ENCODE results near the gene GPR42. TPM values are rescaled to one million over a fixed set of nuclear protein-coding genes. Genes with fewer than 3 reads are reported as not detected.

The GPR42 gene
- total and polyA plus RNA-seq, 2 of the 4 experiments (the other 2 are of a cell fraction) = not detected

- WGBS, 2 experiments (ENCODE audit: extremely low coverage in 2 of 2, insufficient read length in 1 of 2) = 67% methylated on average over 6 of the region's 10 CpGs; no CpG with 5 or more reads in 1 of the 2 experiments
- DNase-seq = no peak
- no peak overlapping the region for H2AK5ac ChIP-seq (ENCODE audit: low read depth, low read length)
- H4K20me1 ChIP-seq (ENCODE audit: insufficient read depth, low read length) = no peaks in the 10 kb centered on the region
- no peaks in the 10 kb centered on the region for H3K4me1 ChIP-seq (ENCODE audit: control insufficient read depth, insufficient read depth, low read length)
- dilution Hi-C loops (cut with HindIII; ENCODE audit: low sequenced_read_pairs, unreplicated experiment) = no loop called here
- H4K8ac ChIP-seq (ENCODE audit: low read depth in 2 of 2, low read length in 2 of 2) = no peak overlapping the region
- no TSS peak for BruUV-seq (replicated peaks)
- ATAC-seq (ENCODE audit: low read depth) = no peak
- H3K9me3 ChIP-seq (ENCODE audit: control insufficient read depth, insufficient read depth, low read length) = no peaks in the 10 kb centered on the region
- POLR2A ChIA-PET (ENCODE audit: unreplicated experiment) = no interaction called here
- no peaks in the 10 kb centered on the region for H3K79me1 ChIP-seq (ENCODE audit: low read depth in 1 of 2, low read length in 2 of 2)
- no peak overlapping the region for H3K27ac ChIP-seq (ENCODE audit: insufficient read depth, low read length)
- H2BK20ac ChIP-seq (ENCODE audit: low read depth, low read length) = no peak overlapping the region
- no peak overlapping the region for H2AFZ ChIP-seq (replicated peaks; ENCODE audit: low read length, poor library complexity)
- H3K56ac ChIP-seq (ENCODE audit: extremely low read depth, insufficient read depth, low read length) = no peak overlapping the region
- no peak overlapping the region for H3K23ac ChIP-seq (ENCODE audit: low read depth, low read length)
- H4K91ac ChIP-seq (ENCODE audit: insufficient read depth, low read depth, low read length) = no peak overlapping the region
- in situ Hi-C loops (cut with MboI; ENCODE audit: low sequenced_read_pairs) = loop anchor here (25.0 kb wide), 1 partner anchor 253 kb away; the partner anchor contains the start of gene PMIS2
- no peak overlapping the region for H2BK15ac ChIP-seq (ENCODE audit: low read depth, low read length)
- H4K5ac ChIP-seq (ENCODE audit: low read depth, low read length) = no peak overlapping the region
- TF ChIP-seq FOS (IDR thresholded peaks at IDR 0.05; ENCODE audit: low read depth, low read length) (no peak), CHD1 (IDR thresholded peaks at IDR 0.05; ENCODE audit: low read depth, low read length) (no peak), POLR2A (IDR thresholded peaks at IDR 0.05; ENCODE audit: low read depth, low read length) (no peak), RAD21 (IDR thresholded peaks at IDR 0.05; ENCODE audit: low read length) (no peak), MXI1 (IDR thresholded peaks at IDR 0.05; ENCODE audit: borderline replicate concordance, low read depth, low read length) (no peak), MAFK (IDR thresholded peaks at IDR 0.05; ENCODE audit: low read depth, low read length) (no peak), BHLHE40 (IDR thresholded peaks at IDR 0.05; ENCODE audit: low read depth, low read length) (no peak)
- TF ChIP-seq, protein P1, sequence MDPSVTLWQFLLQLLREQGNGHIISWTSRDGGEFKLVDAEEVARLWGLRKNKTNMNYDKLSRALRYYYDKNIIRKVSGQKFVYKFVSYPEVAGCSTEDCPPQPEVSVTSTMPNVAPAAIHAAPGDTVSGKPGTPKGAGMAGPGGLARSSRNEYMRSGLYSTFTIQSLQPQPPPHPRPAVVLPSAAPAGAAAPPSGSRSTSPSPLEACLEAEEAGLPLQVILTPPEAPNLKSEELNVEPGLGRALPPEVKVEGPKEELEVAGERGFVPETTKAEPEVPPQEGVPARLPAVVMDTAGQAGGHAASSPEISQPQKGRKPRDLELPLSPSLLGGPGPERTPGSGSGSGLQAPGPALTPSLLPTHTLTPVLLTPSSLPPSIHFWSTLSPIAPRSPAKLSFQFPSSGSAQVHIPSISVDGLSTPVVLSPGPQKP (IDR thresholded peaks at IDR 0.05; ENCODE audit: borderline replicate concordance, low read depth, low read length) = no peak
- TF ChIP-seq, protein P2, sequence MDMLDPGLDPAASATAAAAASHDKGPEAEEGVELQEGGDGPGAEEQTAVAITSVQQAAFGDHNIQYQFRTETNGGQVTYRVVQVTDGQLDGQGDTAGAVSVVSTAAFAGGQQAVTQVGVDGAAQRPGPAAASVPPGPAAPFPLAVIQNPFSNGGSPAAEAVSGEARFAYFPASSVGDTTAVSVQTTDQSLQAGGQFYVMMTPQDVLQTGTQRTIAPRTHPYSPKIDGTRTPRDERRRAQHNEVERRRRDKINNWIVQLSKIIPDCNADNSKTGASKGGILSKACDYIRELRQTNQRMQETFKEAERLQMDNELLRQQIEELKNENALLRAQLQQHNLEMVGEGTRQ (IDR thresholded peaks at IDR 0.05; ENCODE audit: low read depth, low read length) = no peak
- H3K14ac ChIP-seq (replicated peaks; ENCODE audit: low read depth, low read length) = no peak overlapping the region
- H3K27me3 ChIP-seq (ENCODE audit: control insufficient read depth, insufficient read depth, low read length) = peaks cover 8% of the 10 kb centered on the region; the same call in 1 of the 2 replicates
- H3K18ac ChIP-seq (ENCODE audit: low read depth, low read length) = no peak overlapping the region
- H2AK9ac ChIP-seq (replicated peaks; ENCODE audit: low read depth, low read length, poor library complexity) = no peak overlapping the region
- H3K9me1 ChIP-seq (ENCODE audit: insufficient read depth, low read length) = no peaks in the 10 kb centered on the region
- H3K36me3 ChIP-seq (ENCODE audit: control insufficient read depth, insufficient read depth, low read length) = no peaks in the 10 kb centered on the region
- intact Hi-C loops (cut with micrococcal nuclease) = no loop called here
- no peak overlapping the region for H2BK120ac ChIP-seq (ENCODE audit: low read depth, low read length)
- H3K4me2 ChIP-seq (ENCODE audit: low read depth, low read length) = no peak overlapping the region
- no peak overlapping the region for H3K4ac ChIP-seq (ENCODE audit: low read depth, low read length)
- no peak overlapping the region for H3K9ac ChIP-seq (ENCODE audit: low read depth, low read length)
- CTCF ChIA-PET = interaction anchor here (0.6 kb wide), 1 partner anchor 83 kb away, joined by 3 read pairs; no protein-coding TSS in a partner anchor
- H2BK5ac ChIP-seq (ENCODE audit: low read depth, low read length, poor library complexity, severe bottlenecking) = no peak overlapping the region
- H3K4me3 ChIP-seq (ENCODE audit: insufficient read depth, low read depth, low read length) = no peak overlapping the region
These were observed 36.6 kb upstream of the GPR42 start for GRCh38 chr19:35334144-35334753.
